ENCODE data around the gene HDC.

Gene HDC

GRCh38 chr15:50210462-50211157, 54.9 kb downstream of the HDC start:
- in situ Hi-C loops (cut with MboI; ENCODE audit: low sequenced_read_pairs, unreplicated experiment) = no loop called here
- DNase-seq (ENCODE audit: low spot score) = no peak
- TF ChIP-seq, protein P1, sequence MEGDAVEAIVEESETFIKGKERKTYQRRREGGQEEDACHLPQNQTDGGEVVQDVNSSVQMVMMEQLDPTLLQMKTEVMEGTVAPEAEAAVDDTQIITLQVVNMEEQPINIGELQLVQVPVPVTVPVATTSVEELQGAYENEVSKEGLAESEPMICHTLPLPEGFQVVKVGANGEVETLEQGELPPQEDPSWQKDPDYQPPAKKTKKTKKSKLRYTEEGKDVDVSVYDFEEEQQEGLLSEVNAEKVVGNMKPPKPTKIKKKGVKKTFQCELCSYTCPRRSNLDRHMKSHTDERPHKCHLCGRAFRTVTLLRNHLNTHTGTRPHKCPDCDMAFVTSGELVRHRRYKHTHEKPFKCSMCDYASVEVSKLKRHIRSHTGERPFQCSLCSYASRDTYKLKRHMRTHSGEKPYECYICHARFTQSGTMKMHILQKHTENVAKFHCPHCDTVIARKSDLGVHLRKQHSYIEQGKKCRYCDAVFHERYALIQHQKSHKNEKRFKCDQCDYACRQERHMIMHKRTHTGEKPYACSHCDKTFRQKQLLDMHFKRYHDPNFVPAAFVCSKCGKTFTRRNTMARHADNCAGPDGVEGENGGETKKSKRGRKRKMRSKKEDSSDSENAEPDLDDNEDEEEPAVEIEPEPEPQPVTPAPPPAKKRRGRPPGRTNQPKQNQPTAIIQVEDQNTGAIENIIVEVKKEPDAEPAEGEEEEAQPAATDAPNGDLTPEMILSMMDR (IDR thresholded peaks at IDR 0.05; ENCODE audit: borderline replicate concordance, control extremely low read depth, extremely low read depth, insufficient read depth, missing control alignments) = no peak

GRCh38 chr15:50209809-50210208, 55.7 kb downstream of the HDC start:
- DNase-seq (ENCODE audit: low spot score) = no peak
- TF ChIP-seq, protein P1 (IDR thresholded peaks at IDR 0.05; ENCODE audit: borderline replicate concordance, control extremely low read depth, extremely low read depth, insufficient read depth, missing control alignments) = no peak
- in situ Hi-C loops (cut with MboI; ENCODE audit: low sequenced_read_pairs, unreplicated experiment) = no loop called here

- TF ChIP-seq, protein P1 (IDR thresholded peaks at IDR 0.05; ENCODE audit: borderline replicate concordance, control extremely low read depth, extremely low read depth, insufficient read depth, missing control alignments) = no peak
- in situ Hi-C loops (cut with MboI; ENCODE audit: low sequenced_read_pairs, unreplicated experiment) = no loop called here
- no peak for DNase-seq (ENCODE audit: low spot score)
These were observed 59.5 kb downstream of the HDC start for GRCh38 chr15:50206020-50206419.

DNA sequence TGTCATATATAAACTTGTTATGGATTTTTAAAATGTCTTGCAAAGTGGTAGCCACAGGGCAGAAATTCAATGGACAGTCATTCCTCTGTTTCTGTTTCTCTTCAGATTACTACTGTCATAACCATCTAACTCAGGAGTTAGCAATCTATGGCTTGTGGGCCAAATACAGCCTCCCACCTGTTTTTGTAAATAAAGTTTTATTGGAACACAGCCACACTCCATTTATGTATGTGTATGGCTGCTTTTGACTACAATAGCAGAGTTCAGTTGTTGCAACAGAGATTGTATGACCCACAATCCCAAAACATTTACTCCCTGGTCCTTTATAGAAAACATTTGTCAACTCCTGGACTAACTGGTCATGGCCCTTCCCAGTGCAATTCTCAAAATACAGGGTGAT, 63.5 kb downstream of the HDC start:
- DNase-seq (ENCODE audit: low spot score) = no peak
- in situ Hi-C loops (cut with MboI; ENCODE audit: low sequenced_read_pairs, unreplicated experiment) = no loop called here
- TF ChIP-seq, protein P1 (IDR thresholded peaks at IDR 0.05; ENCODE audit: borderline replicate concordance, control extremely low read depth, extremely low read depth, insufficient read depth, missing control alignments) = no peak

- DNase-seq (ENCODE audit: low spot score) = no peak
- TF ChIP-seq, protein P1 (IDR thresholded peaks at IDR 0.05; ENCODE audit: borderline replicate concordance, control extremely low read depth, extremely low read depth, insufficient read depth, missing control alignments) = no peak
- in situ Hi-C loops (cut with MboI; ENCODE audit: low sequenced_read_pairs, unreplicated experiment) = no loop called here
These were observed 72.5 kb downstream of the HDC start for GRCh38 chr15:50192926-50193620.

DNA sequence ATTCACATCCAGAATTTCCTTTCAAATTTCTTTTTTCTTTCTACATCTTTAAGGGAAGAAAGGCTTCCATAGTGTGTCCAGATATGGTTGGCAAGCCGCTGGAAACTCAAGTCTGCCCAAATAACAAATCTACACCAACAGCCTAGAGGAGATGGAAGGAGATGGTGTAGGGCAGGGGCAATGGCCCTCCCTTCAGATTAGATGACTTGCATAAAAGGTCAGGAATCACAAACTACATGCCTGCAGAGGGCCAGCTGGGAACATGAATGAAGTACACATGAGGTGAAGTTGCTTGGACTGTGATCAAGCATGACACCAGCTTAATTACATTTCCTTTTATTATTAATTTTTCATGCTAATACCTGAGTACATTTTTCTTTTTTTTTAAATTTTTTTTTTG, 73.4 kb downstream of the HDC start:
- in situ Hi-C loops (cut with MboI; ENCODE audit: low sequenced_read_pairs, unreplicated experiment) = no loop called here
- TF ChIP-seq, protein P1 (IDR thresholded peaks at IDR 0.05; ENCODE audit: borderline replicate concordance, control extremely low read depth, extremely low read depth, insufficient read depth, missing control alignments) = no peak
- no peak for DNase-seq (ENCODE audit: low spot score)

All from GM13976 (cell line).